Chondrocyte (in vitro differentiated cells): ENCODE measurements around the gene GRK6. TPM values are rescaled to one million over a fixed set of nuclear protein-coding genes. Genes with fewer than 3 reads are reported as not detected.

Experiments
- DNase-seq: peaks from one replicate; pipeline ENCODE4 v3.0.0; 2021; ENCODE audit warnings: mixed read lengths, low spot score
- H3K27ac Mint-ChIP-seq: one replicate; pipeline ENCODE4 v1.8.0; 2021; ENCODE audit warnings: mild to moderate bottlenecking, moderate library complexity, mixed read lengths; ENCODE audit not compliant: unreplicated experiment
- H3K27me3 Mint-ChIP-seq: 2 replicates; pipeline ENCODE4 v1.8.0; 2021; ENCODE audit warnings: low read depth, mixed read lengths
- H3K36me3 Mint-ChIP-seq: 2 replicates; pipeline ENCODE4 v1.8.0; 2021; ENCODE audit warnings: low read depth, mixed read lengths
- H3K4me1 Mint-ChIP-seq: 2 replicates; pipeline ENCODE4 v1.8.0; 2021; ENCODE audit warnings: low read depth, mild to moderate bottlenecking, mixed read lengths
- H3K4me3 Mint-ChIP-seq: one replicate; pipeline ENCODE4 v1.8.0; 2021; ENCODE audit warnings: mild to moderate bottlenecking, moderate library complexity, mixed read lengths; ENCODE audit not compliant: unreplicated experiment
- H3K9me3 Mint-ChIP-seq: 2 replicates; pipeline ENCODE4 v1.8.0; 2021; ENCODE audit warnings: low read depth, mixed read lengths
- total RNA-seq: library from RNA; stranded (reverse); gene quantifications from 3 replicates; pipeline ENCODE4 v1.2.1, GENCODE V29; 2021
- TF ChIP-seq, protein P1 (sequence below): fragments of 200-600 bp; sonication (generic); IDR thresholded peaks from 2 replicates; pipeline ENCODE4 v1.5.0; 2021; ENCODE audit warnings: antibody characterized with exemption, mild to moderate bottlenecking, moderate library complexity

GRK6 gene
- total RNA-seq, 1 donor from 2014 or later: 26.3 TPM

DNA sequence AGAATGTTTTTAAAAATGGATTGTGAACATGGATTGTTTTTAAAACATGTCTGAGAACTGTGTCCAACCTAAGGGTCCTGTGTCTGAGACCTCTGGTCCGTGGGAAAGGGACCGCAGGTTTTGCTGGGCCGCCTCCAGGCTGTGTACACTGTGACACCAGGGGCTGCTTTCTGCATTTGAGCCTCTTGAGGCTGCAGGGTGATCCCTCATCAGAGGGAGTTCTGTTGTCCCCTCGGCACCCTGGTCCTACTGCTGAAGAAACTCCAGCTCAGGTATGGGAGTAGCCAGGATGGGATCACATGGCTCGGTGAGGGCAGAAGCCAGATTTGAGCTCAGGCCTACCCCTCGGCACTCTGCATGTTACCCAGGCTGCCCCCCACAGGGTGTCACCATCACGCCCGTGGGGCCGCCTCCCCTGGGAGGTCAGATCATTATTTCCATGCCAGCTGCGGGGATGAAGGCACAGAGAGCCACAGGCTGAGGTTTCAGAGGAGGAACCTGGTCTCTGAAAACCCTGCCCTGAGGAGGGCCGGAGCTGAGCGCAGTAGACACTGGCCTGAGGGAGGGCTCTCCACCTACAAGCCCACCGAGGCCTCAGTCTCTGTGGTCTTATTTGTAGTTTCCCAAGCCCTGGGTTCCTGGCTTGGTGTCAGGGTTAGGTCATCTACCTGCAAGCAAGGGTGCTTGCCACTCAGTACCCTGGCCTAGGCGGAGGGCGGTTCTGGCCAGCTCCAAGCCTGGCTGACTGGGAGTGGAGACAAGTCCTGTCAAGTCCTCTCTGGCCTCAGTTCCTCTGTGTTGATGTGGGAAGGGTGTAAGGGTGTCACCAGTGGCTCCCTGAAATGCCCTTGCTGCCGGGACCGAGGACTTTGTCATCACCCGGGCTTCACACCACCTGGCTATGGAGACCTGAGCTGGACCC lies 22.9 kb downstream of the GRK6 start:
- Mint-ChIP-seq H3K9me3 (no peaks in the 10 kb centered on the region), H3K4me1 (peaks cover 25% of the 10 kb centered on the region), H3K27me3 (no peaks in the 10 kb centered on the region), H3K36me3 (no peaks in the 10 kb centered on the region), H3K27ac (no peak overlapping the region), H3K4me3 (no peak overlapping the region)
- DNase-seq: no peak
- TF ChIP-seq, protein P1, sequence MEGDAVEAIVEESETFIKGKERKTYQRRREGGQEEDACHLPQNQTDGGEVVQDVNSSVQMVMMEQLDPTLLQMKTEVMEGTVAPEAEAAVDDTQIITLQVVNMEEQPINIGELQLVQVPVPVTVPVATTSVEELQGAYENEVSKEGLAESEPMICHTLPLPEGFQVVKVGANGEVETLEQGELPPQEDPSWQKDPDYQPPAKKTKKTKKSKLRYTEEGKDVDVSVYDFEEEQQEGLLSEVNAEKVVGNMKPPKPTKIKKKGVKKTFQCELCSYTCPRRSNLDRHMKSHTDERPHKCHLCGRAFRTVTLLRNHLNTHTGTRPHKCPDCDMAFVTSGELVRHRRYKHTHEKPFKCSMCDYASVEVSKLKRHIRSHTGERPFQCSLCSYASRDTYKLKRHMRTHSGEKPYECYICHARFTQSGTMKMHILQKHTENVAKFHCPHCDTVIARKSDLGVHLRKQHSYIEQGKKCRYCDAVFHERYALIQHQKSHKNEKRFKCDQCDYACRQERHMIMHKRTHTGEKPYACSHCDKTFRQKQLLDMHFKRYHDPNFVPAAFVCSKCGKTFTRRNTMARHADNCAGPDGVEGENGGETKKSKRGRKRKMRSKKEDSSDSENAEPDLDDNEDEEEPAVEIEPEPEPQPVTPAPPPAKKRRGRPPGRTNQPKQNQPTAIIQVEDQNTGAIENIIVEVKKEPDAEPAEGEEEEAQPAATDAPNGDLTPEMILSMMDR: no peak

DNA sequence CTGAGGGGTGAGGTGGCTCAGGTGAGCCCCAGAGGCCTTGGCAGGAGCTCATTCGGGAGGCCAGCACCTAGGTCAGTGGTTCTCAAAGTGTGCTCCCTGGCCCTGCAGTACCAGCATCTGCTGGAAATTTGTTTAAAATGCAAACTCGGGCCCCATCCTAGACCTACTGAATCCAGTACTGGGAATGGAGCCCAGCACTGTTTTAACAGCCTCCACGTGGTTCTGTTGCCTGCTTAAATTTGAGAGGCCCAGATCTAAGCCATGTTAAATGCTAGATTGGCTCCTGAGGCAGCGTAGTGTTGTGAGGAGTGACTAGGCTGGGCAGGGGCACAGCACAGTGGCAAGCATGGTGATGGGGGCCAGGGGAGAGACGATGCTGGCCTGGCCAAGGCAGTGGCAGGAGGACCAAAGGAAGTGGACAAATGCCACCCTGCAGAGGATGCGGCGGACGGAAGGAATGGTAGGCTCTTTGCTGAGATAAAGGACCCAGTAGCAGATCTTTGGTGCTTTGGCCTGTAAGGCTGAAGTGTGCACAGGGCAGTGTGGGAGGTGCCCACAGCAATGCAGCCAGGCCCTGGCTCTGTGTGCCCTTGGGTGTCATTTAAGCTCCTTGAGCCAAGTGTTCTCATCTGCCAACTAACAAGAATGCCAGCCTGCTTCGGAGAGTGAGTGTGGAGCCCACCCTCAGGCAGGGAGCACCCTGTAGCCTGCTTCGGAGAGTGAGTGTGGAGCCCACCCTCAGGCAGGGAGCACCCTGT lies 24.4 kb downstream of the GRK6 start:
- no peak for DNase-seq
- H3K9me3 Mint-ChIP-seq: no peaks in the 10 kb centered on the region
- TF ChIP-seq, protein P1: no peak
- H3K27ac Mint-ChIP-seq: no peak overlapping the region
- H3K27me3 Mint-ChIP-seq: no peaks in the 10 kb centered on the region
- H3K4me3 Mint-ChIP-seq: no peak overlapping the region
- peaks cover 22% of the 10 kb centered on the region for H3K4me1 Mint-ChIP-seq
- H3K36me3 Mint-ChIP-seq: no peaks in the 10 kb centered on the region

- H3K4me1 Mint-ChIP-seq: peaks cover 25% of the 10 kb centered on the region
- H3K27me3 Mint-ChIP-seq: no peaks in the 10 kb centered on the region
- peaks cover 4% of the 10 kb centered on the region for H3K36me3 Mint-ChIP-seq
- no peak overlapping the region for H3K27ac Mint-ChIP-seq
- no peaks in the 10 kb centered on the region for H3K9me3 Mint-ChIP-seq
- TF ChIP-seq, protein P1: no peak
- no peak overlapping the region for H3K4me3 Mint-ChIP-seq
- DNase-seq: no peak
These were observed 26.5 kb downstream of the GRK6 start for GRCh38 chr5:177452688-177453638.

- Mint-ChIP-seq H3K4me3 (peak overlapping the region; percentile 61), H3K27me3 (no peaks in the 10 kb centered on the region), H3K36me3 (peaks cover 4% of the 10 kb centered on the region), H3K27ac (peak overlapping the region; percentile 12), H3K4me1 (peaks cover 17% of the 10 kb centered on the region), H3K9me3 (no peaks in the 10 kb centered on the region)
- no peak for DNase-seq
- TF ChIP-seq, protein P1: no peak
These were observed 27.4 kb downstream of the GRK6 start for GRCh38 chr5:177453852-177454396.
